Activated T-cell treated with anti-CD3 and anti-CD28 coated beads, Interleukin-2, amount 50 U/mL, for 1 hour (primary cell): ENCODE data around the gene SNX3.
"Not testable (repeated sequence)": the region's sequence is repeated elsewhere in the genome, so short reads cannot be mapped to it uniquely, and the experiment has no call there.

Experiments
- DNase-seq: peaks from one replicate; pipeline ENCODE4 v3.0.0-alpha.2; 2020

SNX3 gene

DNA sequence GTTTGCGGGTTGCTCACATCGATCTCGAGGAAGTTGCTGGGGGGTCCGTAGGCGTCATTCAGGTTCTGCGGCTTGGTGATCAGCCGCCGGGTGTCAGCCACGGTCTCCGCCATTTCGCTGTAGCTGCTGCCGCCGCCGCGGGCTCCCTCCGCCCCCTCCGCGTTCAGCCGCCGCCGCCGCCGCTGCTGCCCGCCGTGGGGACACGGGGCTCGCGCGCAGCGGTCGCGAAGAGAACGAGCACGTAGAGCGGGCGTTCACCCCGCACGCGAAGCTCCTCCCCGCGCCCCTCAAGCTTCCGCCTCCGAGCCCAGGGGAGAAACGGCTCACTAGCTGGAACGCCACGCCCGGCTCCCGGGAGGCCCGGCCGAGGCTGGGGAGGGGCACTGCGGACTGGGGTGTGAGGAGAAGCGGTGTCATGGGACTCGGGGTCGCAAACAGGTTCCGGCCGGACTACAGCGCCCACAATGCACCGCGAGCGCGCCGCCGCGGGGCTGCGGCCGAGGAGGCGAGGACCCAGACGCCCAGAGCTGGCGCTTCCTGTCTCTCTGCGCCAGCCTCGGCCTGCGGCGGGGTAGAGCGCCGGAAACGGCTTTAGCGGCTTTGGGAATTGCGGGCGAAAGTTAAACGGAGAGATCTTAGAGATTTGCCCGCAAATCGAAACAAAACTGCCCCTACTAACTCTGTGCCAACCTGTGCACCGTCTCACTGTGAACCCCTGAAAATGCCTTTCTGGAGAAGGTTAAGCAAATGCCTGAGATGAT is at the start of gene SNX3:
Gene SNX3, minus strand, starts transcription at position 232 of the 761 bp plus-strand sequence. Its CDS starts 119 bp downstream, at position 113.
- peak; percentile 90 for DNase-seq

DNA sequence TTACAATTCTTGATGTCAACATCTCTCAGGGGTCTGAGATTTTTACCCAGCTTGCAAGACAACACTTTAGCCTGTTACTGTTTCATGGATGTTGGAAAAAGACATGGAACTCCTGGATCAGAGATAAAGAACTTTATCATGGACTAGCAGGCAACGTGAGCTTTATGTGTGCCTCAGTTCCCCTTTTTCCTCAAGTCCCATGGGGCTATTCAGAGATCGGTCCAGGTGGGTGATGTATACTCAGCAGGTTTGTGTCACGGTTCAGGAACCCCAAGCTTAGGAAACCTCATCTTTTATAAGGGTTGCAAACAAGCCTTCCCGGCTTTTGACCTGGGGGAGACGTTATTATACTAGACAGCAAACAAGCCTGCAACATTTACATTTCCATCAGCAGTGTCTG is 49.0 kb upstream of the SNX3 start:
- DNase-seq = no peak

DNA sequence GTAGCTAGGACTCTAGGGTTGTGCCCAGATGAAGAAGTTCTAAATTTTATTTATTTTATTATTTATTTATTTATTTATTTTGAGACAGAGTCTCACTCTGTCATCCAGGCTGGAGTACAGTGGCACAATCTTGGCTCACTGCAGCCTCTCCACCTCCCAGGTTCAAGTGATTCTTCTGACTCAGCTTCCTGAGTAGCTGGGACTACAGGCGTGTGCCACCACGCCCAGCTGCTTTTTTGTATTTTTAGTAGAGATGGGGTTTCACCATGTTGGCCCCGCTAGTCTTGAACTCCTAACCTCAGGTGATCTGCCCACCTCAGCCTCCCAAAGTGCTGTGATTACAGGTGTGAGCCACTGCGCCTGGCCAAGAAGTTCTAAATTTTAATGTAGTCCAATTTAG is 47.8 kb upstream of the SNX3 start:
- not testable (repeated sequence) for DNase-seq

DNA sequence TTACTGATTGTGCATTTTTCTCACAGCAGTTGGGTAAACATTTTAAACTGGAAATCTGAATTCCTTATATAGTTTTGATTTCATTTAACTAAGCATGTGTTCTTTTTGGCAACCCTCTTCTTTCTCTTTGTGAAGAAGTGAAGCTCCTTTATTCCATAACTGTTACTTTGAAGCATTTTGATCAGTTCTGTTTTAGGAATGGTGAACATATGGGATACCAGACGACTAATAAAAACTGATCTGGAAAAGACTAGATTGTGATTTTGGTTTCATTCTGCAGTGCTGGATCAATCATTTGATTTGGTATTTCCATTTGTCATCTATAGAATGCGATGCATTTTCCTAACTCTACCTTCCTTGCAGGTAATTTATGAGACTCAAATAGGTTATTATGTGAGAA is 43.8 kb upstream of the SNX3 start:
- DNase-seq = no peak

DNA sequence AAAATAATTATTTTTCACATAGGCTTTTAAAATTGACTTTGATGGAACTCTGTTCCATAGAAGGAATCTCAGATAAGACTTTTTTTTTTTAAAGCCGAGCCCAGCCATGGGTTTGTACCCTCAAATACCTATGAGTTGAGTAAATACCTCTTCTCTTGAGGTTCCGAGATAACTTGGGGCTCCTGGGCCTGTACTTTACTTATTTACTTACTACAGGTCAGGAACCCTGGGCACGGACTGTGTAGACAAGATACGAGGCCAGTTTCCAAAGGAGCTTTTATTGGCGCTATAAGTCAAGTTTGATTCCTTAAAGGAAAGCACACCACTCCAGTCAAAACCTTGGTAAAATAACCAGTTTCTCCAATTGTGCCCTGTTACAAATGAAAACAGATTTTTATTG is 41.5 kb upstream of the SNX3 start:
- no peak for DNase-seq

DNA sequence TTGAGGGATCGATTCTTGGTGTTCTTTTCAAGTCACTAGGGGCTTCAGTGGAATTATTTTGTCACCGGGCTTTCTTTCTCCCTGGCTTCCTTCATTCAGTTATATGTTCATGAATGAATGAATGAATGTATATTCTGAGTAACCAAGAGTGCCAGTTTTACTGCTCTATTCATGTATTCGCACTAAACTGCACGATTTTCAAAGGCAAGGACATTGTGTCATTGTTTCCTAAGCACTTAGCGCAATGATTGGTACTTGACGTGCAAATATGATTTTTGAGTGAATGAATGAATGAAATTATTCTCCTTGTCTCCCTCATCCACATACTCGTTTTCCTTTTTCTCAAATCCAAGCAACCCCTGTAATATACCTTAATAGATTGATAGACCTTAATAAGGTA is 34.8 kb upstream of the SNX3 start:
- DNase-seq = no peak

DNA sequence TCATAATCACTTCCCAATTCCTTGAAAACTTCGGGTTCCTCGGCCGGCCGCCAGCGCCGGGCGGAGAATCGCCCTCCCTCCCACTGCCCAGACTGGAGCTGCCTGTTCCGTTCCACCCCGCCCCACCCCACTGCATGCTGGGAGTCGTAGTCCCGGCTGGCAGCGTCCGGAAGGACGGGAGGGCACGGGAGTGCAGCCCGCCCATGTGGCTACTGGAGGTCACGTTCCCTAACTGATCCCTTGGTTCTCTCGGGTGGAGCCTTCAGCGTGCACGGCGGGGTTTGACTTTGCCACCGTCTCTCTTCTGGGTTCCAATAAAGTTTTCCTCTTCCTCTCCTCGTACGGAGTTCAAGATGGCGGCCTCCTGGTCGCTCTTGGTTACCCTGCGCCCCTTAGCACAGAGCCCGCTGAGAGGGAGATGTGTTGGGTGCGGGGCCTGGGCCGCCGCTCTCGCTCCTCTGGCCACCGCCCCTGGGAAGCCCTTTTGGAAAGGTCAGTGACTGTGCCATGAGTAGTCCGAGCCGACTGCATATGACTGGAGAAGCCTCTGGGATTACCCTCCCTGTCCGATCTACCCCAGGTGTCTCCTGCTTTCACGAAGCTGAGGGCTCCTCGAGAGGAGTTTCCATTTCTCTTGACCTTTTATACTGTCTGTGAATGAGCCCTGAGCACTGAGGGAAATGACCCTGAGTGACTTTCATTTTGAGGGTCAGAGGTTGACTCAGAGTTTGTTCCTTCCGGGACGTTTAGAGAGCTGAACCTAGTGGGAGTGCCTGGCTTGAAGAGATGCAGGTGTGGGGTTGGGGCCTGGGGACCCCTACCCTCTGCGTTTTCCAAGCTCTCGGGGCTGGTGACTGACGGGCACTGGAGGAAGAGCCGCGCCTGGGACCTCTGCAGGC is 34.1 kb upstream of the SNX3 start, which contains the start of gene AFG1L:
Gene AFG1L, plus strand, starts transcription at position 328 of the 899 bp plus-strand sequence. Its CDS starts 26 bp downstream, at position 354.
- DNase-seq = peak; percentile 91

DNA sequence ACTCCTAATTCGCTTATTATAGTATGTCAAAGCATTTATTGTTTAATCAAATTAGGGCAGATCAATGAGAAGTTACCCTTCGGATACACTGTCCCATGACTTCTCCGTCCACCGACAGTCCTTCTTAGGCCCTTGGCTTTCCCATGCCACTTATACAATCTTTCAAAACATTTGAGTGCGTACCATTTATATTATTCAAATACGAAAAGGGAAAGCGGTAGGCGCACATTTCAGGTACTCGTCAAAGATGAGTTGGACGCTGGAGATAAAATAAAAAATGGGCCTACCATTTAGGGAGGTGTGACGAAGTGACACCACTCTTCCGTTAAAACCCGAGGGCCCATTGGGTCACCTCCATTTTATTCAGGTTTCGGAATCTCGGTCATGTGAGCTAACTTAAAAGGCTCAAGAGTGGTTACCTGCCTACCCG is 33.5 kb upstream of the SNX3 start:
- no peak for DNase-seq

DNA sequence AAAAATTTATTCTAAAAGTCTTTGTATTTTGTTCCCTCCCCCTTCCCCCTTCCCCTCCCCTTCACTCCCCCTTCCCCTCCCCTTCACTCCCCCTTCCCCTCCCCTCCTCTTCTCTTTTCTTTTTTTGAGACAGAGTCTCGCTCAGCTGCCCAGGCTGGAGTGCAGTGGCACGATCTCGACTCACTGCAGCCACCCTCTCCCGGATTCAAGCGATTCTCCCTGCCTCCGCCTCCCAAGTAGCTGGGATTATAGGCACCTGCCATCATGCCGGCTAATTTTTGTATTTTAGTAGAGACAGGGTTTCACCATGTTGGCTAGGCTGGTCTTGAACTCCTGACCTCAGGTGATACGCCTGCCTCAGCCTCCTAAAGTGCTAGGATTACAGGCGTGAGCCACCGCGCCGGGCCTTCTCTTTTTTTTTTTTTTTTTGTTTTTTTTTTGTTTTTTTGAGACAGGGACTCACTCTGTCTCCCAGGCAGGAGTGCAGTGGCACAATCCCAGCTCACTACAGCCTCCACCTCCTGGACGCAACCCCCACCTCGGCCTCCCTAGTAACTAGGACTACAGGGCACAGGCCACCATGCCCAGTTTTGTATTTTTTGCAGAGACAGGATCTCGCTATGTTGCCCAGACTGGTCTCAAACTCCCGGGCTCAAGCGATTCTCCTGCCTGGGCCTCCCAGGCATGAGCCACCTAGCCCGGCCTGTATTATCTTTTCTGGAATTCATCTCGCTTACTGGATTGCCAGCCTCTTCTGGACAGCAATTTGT is 32.9 kb upstream of the SNX3 start:
- no peak for DNase-seq

DNA sequence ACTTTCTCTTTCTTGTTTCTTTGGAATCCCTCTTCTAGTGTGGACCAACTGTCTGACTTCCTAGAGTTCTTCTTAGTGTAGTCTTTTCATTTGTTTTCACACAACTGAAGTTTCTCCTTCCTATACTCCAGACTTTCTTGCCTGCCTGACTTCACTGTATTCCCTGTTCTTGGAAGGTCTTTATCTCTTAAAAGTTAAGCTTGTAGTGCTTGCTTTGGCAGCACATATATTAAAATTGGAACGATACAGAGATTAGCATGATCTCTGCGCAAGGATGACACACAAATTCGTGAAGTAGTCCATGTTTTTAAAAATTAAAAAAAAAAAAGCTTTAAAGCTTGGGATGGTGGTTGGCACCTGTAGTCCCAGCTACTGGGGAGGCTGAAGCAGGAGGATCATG is 31.7 kb upstream of the SNX3 start:
- DNase-seq = not testable (repeated sequence)

DNA sequence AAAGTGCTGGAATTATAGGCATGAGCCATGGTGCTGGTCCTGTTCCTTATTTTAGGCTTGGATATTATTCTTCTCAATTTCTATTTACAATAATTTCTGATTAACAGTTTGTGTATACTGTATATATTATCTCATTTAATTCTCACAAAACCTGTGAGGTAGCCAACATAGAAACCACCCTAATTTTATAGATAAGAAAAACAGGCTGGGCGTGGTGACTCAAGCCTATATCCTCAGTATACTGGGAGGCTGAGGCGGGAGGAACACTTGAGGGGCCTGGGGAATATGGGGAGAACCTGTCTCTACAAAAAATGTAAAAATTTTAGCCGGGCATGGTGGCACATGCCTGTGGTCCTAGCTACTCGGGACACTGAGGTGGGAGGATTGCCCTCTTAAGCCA is 30.3 kb upstream of the SNX3 start:
- no peak for DNase-seq

DNA sequence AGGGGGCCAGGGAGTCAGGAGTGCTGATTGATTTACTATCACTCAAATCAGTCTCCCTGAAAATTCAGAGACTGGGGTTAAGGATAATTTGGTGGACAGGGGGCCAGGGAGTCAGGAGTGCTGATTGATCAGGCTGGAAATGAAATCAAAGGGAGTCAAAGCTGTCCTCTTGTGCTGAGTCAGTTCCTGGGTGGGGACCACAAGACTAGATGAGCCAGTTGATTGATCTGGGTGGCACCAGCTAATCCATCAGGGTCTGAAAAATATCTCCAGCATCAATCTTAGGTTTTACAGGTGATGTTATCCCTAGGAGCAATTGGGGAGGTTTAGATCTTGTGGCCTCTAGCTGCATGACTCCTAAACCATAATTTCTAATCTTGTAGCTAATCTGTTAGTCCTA is 27.9 kb upstream of the SNX3 start:
- no peak for DNase-seq

DNA sequence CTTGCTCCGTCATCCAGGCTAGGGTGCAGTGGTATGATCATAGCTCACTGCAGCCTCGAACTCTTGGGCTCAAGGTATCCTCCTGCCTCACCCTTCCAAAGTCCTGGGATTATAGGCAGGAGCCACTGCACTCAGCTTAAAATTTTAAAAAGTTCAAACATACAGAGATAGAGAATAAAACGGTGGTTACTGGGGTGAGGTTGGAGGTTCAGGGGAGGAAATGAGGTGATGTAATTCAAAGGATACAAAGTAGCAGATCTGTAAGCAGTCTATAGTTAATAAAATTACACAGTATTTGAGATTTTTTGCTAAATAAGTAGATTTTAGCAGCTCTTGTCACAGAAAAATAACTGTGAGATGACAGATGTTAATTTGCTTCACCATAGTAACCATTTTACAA is 26.5 kb upstream of the SNX3 start:
- DNase-seq = no peak

DNA sequence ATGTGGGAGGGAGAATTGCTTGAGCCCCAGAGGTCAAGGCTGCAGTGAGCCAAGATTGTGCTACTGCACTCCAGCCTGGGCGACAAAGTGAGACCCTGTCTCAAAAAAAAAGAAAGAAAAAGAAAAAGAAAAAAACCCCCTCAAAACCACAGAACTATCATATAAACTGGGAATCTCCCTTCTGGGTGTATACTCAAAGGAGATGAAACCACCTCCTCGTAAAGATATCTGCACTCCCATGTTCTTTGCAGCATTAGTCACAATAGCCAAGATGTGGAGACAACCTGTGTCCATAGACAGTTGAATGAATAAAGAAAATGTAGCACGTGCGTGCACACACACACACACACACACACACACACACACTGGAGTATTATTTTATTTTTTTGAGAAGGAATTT is 25.5 kb upstream of the SNX3 start:
- no peak for DNase-seq

DNA sequence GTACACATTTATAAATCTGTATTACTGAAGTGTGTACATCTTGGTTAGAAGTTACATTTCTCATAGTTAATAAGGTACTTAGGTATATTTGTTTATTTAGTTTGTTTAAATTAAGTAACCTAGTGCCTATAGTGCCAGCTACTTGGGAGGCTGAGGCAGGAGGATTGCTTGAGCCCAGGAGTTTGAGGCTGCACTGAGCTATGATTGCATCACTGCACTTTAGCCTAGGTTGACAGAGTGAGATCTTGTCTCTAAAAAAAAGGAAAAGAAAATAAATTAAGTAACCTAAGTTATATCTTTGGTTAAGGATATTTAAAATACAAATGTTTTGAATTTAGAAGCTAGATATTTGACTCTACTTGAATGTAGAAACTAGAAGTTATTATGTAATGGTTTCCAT is 24.5 kb upstream of the SNX3 start:
- DNase-seq = no peak

DNA sequence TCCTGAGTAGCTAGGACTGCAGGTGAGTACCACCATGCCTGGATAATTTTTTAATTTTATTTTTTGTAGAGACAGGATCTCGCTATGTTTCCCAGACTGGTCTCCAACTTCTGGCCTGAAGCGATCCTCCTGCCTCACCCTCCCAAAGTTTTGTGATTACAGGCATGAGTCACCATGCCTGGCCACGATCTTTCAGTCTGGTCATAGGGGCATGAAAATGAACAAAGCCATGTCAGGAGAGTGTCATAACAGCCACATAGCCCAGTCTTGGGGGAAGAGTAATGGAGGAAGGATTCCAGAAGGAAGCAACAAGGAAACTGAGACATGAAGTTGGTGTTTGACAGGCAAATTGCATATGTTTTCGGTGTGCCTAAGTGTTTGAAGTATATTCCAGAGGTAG is 17.0 kb upstream of the SNX3 start:
- no peak for DNase-seq

DNA sequence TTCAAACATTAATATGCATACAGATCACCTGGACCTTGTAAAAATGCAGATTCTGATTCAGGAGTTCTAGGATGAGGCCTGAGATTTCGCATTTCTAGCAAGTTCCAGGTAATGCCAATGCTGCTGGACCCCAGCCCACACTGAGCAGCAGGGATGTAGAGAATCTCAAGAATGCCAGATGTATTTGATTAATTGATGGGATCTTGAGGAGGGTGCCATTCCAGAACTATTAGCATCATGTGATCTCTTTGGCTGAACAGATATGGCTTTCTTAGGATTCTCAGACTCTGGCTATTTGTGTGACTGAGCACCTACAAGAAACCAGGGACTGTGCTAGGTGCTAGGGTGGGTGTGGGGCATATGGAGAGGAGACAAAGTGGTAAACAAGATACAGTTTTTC is 16.5 kb upstream of the SNX3 start:
- no peak for DNase-seq

DNA sequence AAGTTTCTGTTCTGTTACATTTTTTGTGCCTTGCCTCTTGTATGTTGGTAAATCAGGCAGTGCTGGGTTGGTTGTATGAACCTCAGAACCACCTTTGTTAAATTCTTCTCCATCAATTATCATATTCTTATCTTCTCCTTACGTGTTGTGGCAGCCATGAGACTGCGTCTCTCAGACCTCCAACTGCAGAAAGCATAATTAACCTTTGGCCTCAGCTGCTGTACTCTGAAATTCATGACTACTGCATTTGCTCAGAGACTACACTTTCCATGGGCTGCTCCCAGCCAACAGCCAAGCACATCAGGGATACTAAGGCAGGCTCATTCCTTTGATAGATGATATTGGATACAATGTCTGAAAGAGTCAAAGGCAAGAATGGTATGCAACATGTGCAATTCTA is 15.1 kb upstream of the SNX3 start:
- no peak for DNase-seq

DNA sequence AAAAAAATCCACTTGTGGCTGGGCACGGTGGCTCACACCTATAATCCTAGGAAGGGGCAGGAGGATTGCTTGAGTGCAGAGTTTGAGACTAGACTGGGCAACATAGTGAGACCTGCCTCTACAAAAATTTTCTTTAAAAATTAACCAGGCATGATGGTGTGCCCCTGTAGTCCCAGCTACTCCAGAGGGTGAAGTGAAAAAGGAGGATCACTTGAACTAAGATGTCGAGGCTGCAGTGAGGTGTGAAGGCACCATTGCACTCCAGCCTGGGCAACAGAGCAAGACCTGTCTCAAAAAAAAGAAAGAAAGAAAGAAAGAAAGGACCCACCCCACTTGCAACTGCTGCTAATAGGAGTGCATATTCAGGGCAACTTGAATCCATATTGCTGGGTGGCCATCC is 13.7 kb upstream of the SNX3 start:
- no peak for DNase-seq

DNA sequence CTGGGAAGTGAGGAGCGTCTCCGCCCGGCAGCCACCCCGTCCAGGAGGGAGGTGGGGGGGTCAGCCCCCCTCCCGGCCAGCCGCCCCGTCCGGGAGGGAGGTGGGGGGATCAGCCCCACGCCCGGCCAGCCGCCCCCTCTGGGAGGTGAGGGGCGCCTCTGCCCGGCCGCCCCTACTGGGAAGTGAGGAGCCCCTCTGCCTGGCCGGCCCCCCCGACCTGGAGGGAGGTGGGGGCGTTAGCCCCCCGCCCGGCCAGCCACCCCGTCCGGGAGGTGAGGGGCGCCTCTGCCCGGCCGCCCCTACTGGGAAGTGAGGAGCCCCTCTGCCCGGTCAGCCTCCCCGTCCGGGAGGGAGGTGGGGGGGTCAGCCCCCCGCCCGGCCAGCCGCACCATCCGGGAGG is 9.1 kb upstream of the SNX3 start:
- not testable (repeated sequence) for DNase-seq

DNA sequence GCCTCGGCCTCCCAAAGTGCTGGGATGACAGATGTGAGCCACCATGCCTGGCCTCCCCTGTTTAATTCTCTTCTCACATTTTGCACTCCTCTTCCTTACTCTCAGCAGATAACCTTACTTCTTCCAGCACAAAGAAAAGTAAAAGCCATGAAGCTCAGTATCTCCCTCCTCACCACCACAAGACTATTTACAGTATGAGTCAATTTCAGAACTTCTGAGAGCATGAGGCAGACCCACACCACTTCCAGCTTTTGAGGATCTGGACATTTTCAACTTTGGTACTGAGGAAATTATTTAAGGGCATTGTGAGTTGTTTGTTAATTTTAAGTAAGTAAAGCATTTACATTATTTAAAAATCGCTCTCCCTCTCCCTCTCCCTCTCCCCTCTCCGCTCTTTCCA is 8.0 kb upstream of the SNX3 start:
- no peak for DNase-seq

DNA sequence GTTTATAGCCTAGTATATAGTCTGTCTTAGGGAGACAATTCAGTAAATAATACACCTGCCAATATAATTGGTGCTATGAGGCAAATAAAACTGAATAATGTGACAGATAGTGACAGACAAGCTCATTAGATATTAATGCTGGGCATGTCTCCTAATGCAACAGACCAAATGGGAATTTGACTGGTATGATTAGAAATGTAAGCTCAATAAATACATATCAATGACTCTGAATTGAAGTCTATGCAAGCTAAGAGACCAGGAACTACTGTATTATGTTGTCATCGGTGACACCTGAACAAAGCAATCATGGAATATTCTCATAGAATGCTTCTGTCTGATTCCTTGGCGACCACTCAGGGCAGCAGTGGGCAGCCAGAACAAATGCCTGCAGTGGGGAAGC is 2.5 kb upstream of the SNX3 start:
- DNase-seq = no peak

DNA sequence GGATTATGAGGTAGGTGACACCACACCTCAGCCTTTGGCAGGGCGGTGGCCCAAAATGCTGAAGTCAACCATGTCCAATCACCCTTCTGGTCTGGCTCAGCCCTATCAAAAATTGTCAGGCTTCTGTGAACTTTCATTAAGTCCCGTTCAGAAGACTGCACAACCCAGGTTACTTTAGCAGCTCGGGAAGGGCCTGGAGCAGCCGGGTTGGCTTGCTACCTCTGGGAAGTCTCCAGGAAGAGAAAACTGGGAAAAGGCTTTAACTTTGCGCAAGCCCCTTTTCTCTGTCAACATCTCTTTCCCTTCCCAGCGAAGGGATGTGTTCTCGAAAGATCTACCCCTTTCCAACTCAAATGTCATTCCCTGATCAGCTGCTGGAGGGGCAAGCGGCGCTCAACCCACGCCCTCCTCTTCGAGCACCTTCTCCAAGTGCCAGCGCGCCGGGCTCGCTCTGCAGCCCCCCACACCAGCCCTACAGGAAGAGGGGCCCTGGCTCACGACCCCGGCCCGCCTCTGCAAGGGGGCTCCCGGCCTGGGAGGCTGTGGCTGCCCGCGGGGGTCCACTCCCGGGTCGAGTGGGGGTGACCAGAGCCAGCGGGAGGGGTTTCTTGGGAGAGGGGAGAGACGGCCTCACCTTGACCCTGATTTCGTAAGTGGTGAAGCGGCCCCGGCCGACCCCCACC is 573 bp downstream of the SNX3 start:
- DNase-seq = peak; percentile 32
